ENCODE measurements around the gene MSANTD1.

DNA sequence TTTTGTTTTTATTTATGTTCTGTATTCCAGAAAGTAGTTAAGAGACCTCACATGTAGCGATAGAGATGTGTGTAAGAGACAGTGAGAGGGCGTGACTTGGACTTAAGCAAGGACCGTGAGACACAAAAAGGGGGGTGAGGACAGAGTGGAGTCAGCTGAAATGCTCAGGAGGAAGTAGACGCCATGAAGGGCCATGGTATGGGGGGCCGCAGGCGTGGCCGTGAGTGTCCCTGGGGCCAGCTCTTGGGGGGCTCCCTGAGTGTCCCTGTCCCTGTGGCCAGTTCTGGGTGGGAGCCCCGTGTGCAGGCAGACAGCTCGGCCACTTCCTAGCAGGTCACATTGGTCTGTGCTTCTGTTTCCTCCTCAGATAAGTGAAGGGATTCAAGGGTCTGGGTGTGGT is 23.0 kb upstream of the MSANTD1 start:
- TF ChIP-seq, protein P1, sequence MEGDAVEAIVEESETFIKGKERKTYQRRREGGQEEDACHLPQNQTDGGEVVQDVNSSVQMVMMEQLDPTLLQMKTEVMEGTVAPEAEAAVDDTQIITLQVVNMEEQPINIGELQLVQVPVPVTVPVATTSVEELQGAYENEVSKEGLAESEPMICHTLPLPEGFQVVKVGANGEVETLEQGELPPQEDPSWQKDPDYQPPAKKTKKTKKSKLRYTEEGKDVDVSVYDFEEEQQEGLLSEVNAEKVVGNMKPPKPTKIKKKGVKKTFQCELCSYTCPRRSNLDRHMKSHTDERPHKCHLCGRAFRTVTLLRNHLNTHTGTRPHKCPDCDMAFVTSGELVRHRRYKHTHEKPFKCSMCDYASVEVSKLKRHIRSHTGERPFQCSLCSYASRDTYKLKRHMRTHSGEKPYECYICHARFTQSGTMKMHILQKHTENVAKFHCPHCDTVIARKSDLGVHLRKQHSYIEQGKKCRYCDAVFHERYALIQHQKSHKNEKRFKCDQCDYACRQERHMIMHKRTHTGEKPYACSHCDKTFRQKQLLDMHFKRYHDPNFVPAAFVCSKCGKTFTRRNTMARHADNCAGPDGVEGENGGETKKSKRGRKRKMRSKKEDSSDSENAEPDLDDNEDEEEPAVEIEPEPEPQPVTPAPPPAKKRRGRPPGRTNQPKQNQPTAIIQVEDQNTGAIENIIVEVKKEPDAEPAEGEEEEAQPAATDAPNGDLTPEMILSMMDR (IDR thresholded peaks at IDR 0.05), result no peak
- TF ChIP-seq EP300 (IDR thresholded peaks at IDR 0.05; ENCODE audit: low read depth), result no peak
- no peak for TF ChIP-seq POLR2A (IDR thresholded peaks at IDR 0.05)
- TF ChIP-seq POLR2AphosphoS5 (IDR thresholded peaks at IDR 0.05), result no peak
